A673 (cell line): ENCODE measurements around the gene ZC3H14. TPM values are rescaled to one million over a fixed set of nuclear protein-coding genes. Genes with fewer than 3 reads are reported as not detected.

Experiments used
- BruUV-seq: library from RNA; stranded (reverse); fragments of 400-500 nt; replicated peaks from 2 replicates; lab custom pipeline; 2021; lab: Mats Ljungman, UMichigan
- CTCF ChIA-PET: fragments of 300-600 bp; sonication (Branson Sonifier 250); formaldehyde crosslinking; loops from one replicate; lab custom pipeline; 2022; ENCODE audit warnings: antibody characterized with exemption; lab: Charles Lee
- POLR2A ChIA-PET: fragments of 300-600 bp; sonication (Branson Sonifier 250); formaldehyde crosslinking; loops from one replicate; lab custom pipeline; 2022; ENCODE audit warnings: antibody characterized with exemption; ENCODE audit not compliant: low non-redundant PET; lab: Charles Lee
- DNase-seq: peaks from one replicate; pipeline ENCODE4 v3.0.0-alpha.2; 2015; ENCODE audit warnings: low spot score
- H3K27ac ChIP-seq: fragments of 200-600 bp; sonication (generic); 2 replicates; pipeline ENCODE4 v1.5.1; 2016; ENCODE audit warnings: mixed run types, low read depth, mild to moderate bottlenecking, mixed read lengths, antibody characterized with exemption, low read length; ENCODE audit not compliant: poor library complexity, severe bottlenecking
- H3K27me3 ChIP-seq: fragments of 200-600 bp; sonication (generic); replicated peaks from 2 replicates; pipeline ENCODE4 v1.6.1; 2017; ENCODE audit warnings: mixed run types, low read depth, mild to moderate bottlenecking, mixed read lengths, antibody characterized with exemption, low read length; ENCODE audit not compliant: insufficient read depth, poor library complexity
- H3K36me3 ChIP-seq: fragments of 200-600 bp; sonication (generic); 2 replicates; pipeline ENCODE4 v1.6.1; 2016; ENCODE audit warnings: mixed run types, mild to moderate bottlenecking, mixed read lengths, antibody characterized with exemption, low read length; ENCODE audit not compliant: insufficient read depth, poor library complexity, severe bottlenecking
- H3K4me1 ChIP-seq: fragments of 200-600 bp; sonication (generic); 2 replicates; pipeline ENCODE4 v1.6.1; 2017; ENCODE audit warnings: mixed run types, mild to moderate bottlenecking, mixed read lengths, antibody characterized with exemption, low read length; ENCODE audit not compliant: insufficient read depth, poor library complexity, severe bottlenecking
- H3K4me3 ChIP-seq: fragments of 200-600 bp; sonication (generic); 2 replicates; pipeline ENCODE4 v1.5.1; 2016; ENCODE audit warnings: low read depth, mixed run types, mild to moderate bottlenecking, mixed read lengths, low read length; ENCODE audit not compliant: poor library complexity, severe bottlenecking
- H3K9me3 ChIP-seq: fragments of 200-600 bp; sonication (generic); 2 replicates; pipeline ENCODE4 v1.6.1; 2016; ENCODE audit warnings: mixed run types, low read depth, mild to moderate bottlenecking, mixed read lengths, antibody characterized with exemption, low read length; ENCODE audit not compliant: poor library complexity, severe bottlenecking
- CTCF ChIP-seq: fragments of 300-800, 200-600 bp; sonication (generic); conservative IDR thresholded peaks from 2 replicates; pipeline ENCODE4 v1.5.1; 2017; ENCODE audit warnings: low read depth, mild to moderate bottlenecking, antibody characterized with exemption, low read length, moderate library complexity, mixed read lengths
- EZH2 ChIP-seq: fragments of 200-600 bp; sonication (generic); IDR thresholded peaks from 2 replicates; pipeline ENCODE4 v1.6.1; 2017; ENCODE audit warnings: borderline replicate concordance, low read depth, mild to moderate bottlenecking, mixed read lengths, antibody characterized with exemption, low read length; ENCODE audit not compliant: poor library complexity, severe bottlenecking
- intact Hi-C: fragments of 100-400 bp; cut with micrococcal nuclease; formaldehyde crosslinking; loops from one replicate; pipeline ENCODE4 v1.10.0; 2022; ENCODE audit not compliant: unreplicated experiment
- total RNA-seq: library from RNA; stranded (reverse); gene quantifications from 2 replicates; pipeline ENCODE4 v1.2.3, GENCODE V29; 2021

The ZC3H14 gene
- total RNA-seq, 1 experiment from 2014 or later, result 93.2 TPM

- BruUV-seq, result no TSS peak
- TF ChIP-seq CTCF (no peak), EZH2 (no peak)
- Histone ChIP-seq H3K27me3 (no peaks in the 10 kb centered on the region), H3K4me3 (no peak overlapping the region), H3K4me1 (no peaks in the 10 kb centered on the region), H3K9me3 (no peaks in the 10 kb centered on the region), H3K27ac (no peak overlapping the region), H3K36me3 (no peaks in the 10 kb centered on the region)
- intact Hi-C loops, result no loop called here
- DNase-seq, result no peak
- POLR2A ChIA-PET, result no interaction called here
- CTCF ChIA-PET, result no interaction called here
Observed at GRCh38 chr14:88516861-88517357, 45.9 kb upstream of the ZC3H14 start.

GRCh38 chr14:88518592-88519512 lies 44.0 kb upstream of the ZC3H14 start:
- no peak for TF ChIP-seq EZH2
- no peak for TF ChIP-seq CTCF
- H3K9me3 ChIP-seq, result no peaks in the 10 kb centered on the region
- H3K27me3 ChIP-seq, result no peaks in the 10 kb centered on the region
- no peak overlapping the region for H3K4me3 ChIP-seq
- H3K27ac ChIP-seq, result no peak overlapping the region
- no peaks in the 10 kb centered on the region for H3K4me1 ChIP-seq
- peak; percentile 1 for DNase-seq
- POLR2A ChIA-PET, result no interaction called here
- BruUV-seq, result no TSS peak
- CTCF ChIA-PET, result no interaction called here
- no peaks in the 10 kb centered on the region for H3K36me3 ChIP-seq
- intact Hi-C loops, result no loop called here

DNA sequence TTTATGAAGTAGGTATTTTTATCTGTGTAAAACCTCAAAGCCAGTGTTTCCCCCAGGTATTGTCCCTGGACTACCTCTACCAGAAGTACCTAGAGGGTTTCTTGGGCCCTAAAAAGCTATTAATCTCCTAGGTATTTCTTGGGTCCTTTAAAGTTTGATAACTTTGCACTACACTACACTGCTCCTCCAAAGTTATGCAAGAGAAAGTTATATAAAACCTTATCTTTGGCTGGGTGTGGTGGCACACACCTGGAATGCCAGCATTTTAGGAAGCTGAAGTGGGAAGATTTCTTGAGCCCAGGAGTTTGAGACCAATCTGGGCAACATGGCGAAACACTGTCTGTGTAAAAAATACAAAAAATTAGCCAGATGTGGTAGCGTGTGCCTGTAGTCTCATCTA lies 42.9 kb upstream of the ZC3H14 start:
- H3K27ac ChIP-seq, result no peak overlapping the region
- no peak for TF ChIP-seq CTCF
- no peak for TF ChIP-seq EZH2
- intact Hi-C loops, result no loop called here
- no peaks in the 10 kb centered on the region for H3K36me3 ChIP-seq
- DNase-seq, result no peak
- no peaks in the 10 kb centered on the region for H3K4me1 ChIP-seq
- ChIA-PET CTCF (no interaction called here), POLR2A (no interaction called here)
- no peak overlapping the region for H3K4me3 ChIP-seq
- BruUV-seq, result no TSS peak
- H3K9me3 ChIP-seq, result no peaks in the 10 kb centered on the region
- no peaks in the 10 kb centered on the region for H3K27me3 ChIP-seq
